ENCODE data around the gene S100A2. TPM values are rescaled to one million over a fixed set of nuclear protein-coding genes. Genes with fewer than 3 reads are reported as not detected.

Gene S100A2
- total RNA-seq, 1 experiment from 2014 or later: 373 TPM

- Histone ChIP-seq H3K4me3 (ENCODE audit: low read length) (peak overlapping the region; percentile 8; the same call in 1 of the 2 replicates), H3K4me1 (ENCODE audit: insufficient read depth, low read length) (peaks cover 71% of the 10 kb centered on the region), H2AFZ (ENCODE audit: low read length) (no peak overlapping the region), H3F3A (ENCODE audit: low read length, unreplicated experiment) (no peaks in the 10 kb centered on the region), H3K27me3 (ENCODE audit: low read length) (no peaks in the 10 kb centered on the region), H3K27ac (ENCODE audit: low read length) (peak overlapping the region; percentile 82), H4K20me1 (ENCODE audit: low read length) (no peaks in the 10 kb centered on the region), H3K36me3 (ENCODE audit: low read depth, low read length) (no peaks in the 10 kb centered on the region), H3K79me2 (ENCODE audit: low read length) (peaks cover 18% of the 10 kb centered on the region), H3K4me2 (ENCODE audit: low read length) (peak overlapping the region; percentile 73), H3K9me2 (replicated peaks; ENCODE audit: low read length) (no peaks in the 10 kb centered on the region), H3K9ac (ENCODE audit: low read length) (peak overlapping the region; percentile 72), H3K9me3 (ENCODE audit: low read length) (no peaks in the 10 kb centered on the region)
- TSS peak; percentile 65 for BruUV-seq (replicated peaks)
- CTCF ChIA-PET: interaction anchor here (0.6 to 1.3 kb wide), 5 partner anchors 9 to 27 kb away, joined by 3 to 9 read pairs (median 3); partner anchors contain the start of gene S100A6
- ATAC-seq (no peak), DNase-seq (no peak)
- intact Hi-C loops (cut with micrococcal nuclease): loop anchor here (1.0 to 5.0 kb wide), 3 partner anchors 11 to 32 kb away; no protein-coding TSS in a partner anchor
- POLR2A ChIA-PET (ENCODE audit: unreplicated experiment): interaction anchor here (0.5 to 1.5 kb wide), 6 partner anchors 8 to 1810 kb away, joined by 3 to 8 read pairs (median 3); partner anchors contain the start of gene CHTOP
- TF ChIP-seq EZH2phosphoT487 (IDR thresholded peaks at IDR 0.05; ENCODE audit: borderline replicate concordance, low read length) (no peak), EZH2 (IDR thresholded peaks at IDR 0.05; ENCODE audit: low read length, unreplicated experiment) (no peak), CTCF (conservative IDR thresholded peaks at IDR 0.05; ENCODE audit: low read depth, low read length) (no peak)
These were observed 21.1 kb downstream of the S100A2 start for GRCh38 chr1:153544453-153545066.

- TF ChIP-seq EZH2phosphoT487 (IDR thresholded peaks at IDR 0.05; ENCODE audit: borderline replicate concordance, low read length): no peak
- no peak for TF ChIP-seq EZH2 (IDR thresholded peaks at IDR 0.05; ENCODE audit: low read length, unreplicated experiment)
- no peak for TF ChIP-seq CTCF (conservative IDR thresholded peaks at IDR 0.05; ENCODE audit: low read depth, low read length)
- Histone ChIP-seq H3F3A (ENCODE audit: low read length, unreplicated experiment) (peaks cover under 1% of the 10 kb centered on the region), H3K36me3 (ENCODE audit: low read depth, low read length) (no peaks in the 10 kb centered on the region), H3K9me2 (replicated peaks; ENCODE audit: low read length) (no peaks in the 10 kb centered on the region), H2AFZ (ENCODE audit: low read length) (no peak overlapping the region), H3K9me3 (ENCODE audit: low read length) (no peaks in the 10 kb centered on the region), H3K27ac (ENCODE audit: low read length) (no peak overlapping the region), H4K20me1 (ENCODE audit: low read length) (no peaks in the 10 kb centered on the region), H3K4me1 (ENCODE audit: insufficient read depth, low read length) (peaks cover 68% of the 10 kb centered on the region), H3K9ac (ENCODE audit: low read length) (no peak overlapping the region), H3K4me3 (ENCODE audit: low read length) (no peak overlapping the region), H3K27me3 (ENCODE audit: low read length) (no peaks in the 10 kb centered on the region), H3K79me2 (ENCODE audit: low read length) (peaks cover 19% of the 10 kb centered on the region), H3K4me2 (ENCODE audit: low read length) (0 out of 2 replicates have a peak overlapping the region, but pooled peaks have one; percentile 73)
- ChIA-PET POLR2A (ENCODE audit: unreplicated experiment) (no interaction called here), CTCF (no interaction called here)
- no peak for ATAC-seq
- BruUV-seq (replicated peaks): no TSS peak
- intact Hi-C loops (cut with micrococcal nuclease): no loop called here
- DNase-seq: no peak
These were observed 21.9 kb downstream of the S100A2 start for GRCh38 chr1:153543736-153544135.
